ENCODE data around the gene SRRM5. TPM values are rescaled to one million over a fixed set of nuclear protein-coding genes. Genes with fewer than 3 reads are reported as not detected.
"Not testable (repeated sequence)": the region's sequence is repeated elsewhere in the genome, so short reads cannot be mapped to it uniquely, and the experiment has no call there.

The SRRM5 gene
- total RNA-seq, 2 experiments from 2014 or later = 0.28 to 0.45 TPM

DNA sequence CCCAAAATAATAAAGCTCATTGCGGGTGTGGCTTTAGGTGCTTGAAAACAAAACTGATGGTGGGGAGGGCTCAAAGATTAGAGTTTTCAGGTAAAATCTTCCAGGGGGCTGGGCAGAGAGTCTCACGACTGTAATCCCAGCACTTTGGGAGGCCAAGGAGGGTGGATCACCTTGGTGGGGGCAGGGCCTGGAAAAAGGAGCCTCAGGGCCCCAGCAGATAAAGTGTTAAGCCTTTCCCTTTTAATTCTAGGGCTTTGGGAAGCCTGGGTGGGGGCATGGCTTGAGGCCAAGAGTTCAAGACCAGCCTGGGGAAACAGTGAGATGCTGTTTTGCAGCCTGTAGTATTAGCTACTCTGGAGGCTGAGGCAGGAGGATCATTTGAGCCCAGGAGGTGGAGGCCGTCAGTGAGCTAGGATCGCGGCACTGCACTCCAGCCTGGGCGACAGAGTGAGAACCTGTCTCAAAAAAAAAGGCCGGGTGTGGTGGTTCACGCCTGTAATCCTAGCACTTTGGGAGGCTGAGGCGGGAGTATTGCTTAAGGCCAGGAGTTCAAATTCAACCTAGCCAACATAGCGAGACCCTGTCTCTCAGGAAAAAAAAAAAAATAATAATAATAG, 17.7 kb upstream of the SRRM5 start:
- Mint-ChIP-seq H3K36me3 (ENCODE audit: low read depth) (peaks cover 29% of the 10 kb centered on the region), H3K9me3 (no peaks in the 10 kb centered on the region), H3K27ac (peak overlapping the region; percentile 54), H3K27me3 (no peaks in the 10 kb centered on the region), H3K4me1 (peaks cover 47% of the 10 kb centered on the region), H3K4me3 (peak overlapping the region; percentile 97)
- ChIA-PET CTCF (interaction anchor here (0.6 to 6.2 kb wide), 33 partner anchors 7 to 458 kb away, joined by 3 to 208 read pairs (median 5); partner anchors contain the start of genes KCNN4, PHLDB3, PINLYP and XRCC1), POLR2A (interaction anchor here (0.7 to 5.1 kb wide), 18 partner anchors 12 to 216 kb away, joined by 3 to 57 read pairs (median 8); partner anchors contain the start of genes ETHE1, KCNN4, PHLDB3 and PINLYP)
- no peak for DNase-seq

GRCh38 chr19:43594710-43595604, 16.9 kb upstream of the SRRM5 start:
- Mint-ChIP-seq H3K27ac (peak overlapping the region; percentile 92), H3K4me3 (peak overlapping the region; percentile 97), H3K36me3 (ENCODE audit: low read depth) (peaks cover 33% of the 10 kb centered on the region), H3K27me3 (no peaks in the 10 kb centered on the region), H3K9me3 (no peaks in the 10 kb centered on the region), H3K4me1 (peaks cover 45% of the 10 kb centered on the region)
- ChIA-PET CTCF (interaction anchor here (0.6 to 6.2 kb wide), 36 partner anchors 8 to 458 kb away, joined by 3 to 208 read pairs (median 5); partner anchors contain the start of genes KCNN4, PHLDB3, PINLYP and XRCC1), POLR2A (interaction anchor here (0.7 to 5.1 kb wide), 20 partner anchors 12 to 215 kb away, joined by 3 to 57 read pairs (median 6); partner anchors contain the start of genes ETHE1, KCNN4, PHLDB3 and PINLYP)
- DNase-seq = peak; percentile 81

DNA sequence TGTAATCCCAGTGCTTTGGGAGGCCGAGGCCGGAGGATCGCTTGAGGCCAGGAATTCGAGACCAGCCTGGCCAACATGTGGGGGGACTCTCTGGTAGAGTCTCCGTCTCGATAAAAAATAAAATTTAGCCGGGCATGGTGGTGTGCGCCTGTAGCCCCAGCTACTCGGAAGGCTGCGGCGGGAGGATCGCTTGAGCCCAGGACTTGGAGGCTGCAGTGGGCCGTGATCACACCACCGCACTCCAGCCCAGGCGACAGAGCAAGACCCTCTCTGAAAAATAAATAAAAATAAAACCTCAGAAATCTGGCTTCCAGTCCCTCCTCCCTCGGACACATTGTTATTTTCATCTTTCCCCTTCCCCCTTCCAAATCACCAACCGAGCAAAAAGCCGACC, 16.3 kb upstream of the SRRM5 start:
- H3K27ac Mint-ChIP-seq = peak overlapping the region; percentile 92
- H3K9me3 Mint-ChIP-seq = no peaks in the 10 kb centered on the region
- H3K27me3 Mint-ChIP-seq = no peaks in the 10 kb centered on the region
- H3K4me3 Mint-ChIP-seq = peak overlapping the region; percentile 97
- peaks cover 45% of the 10 kb centered on the region for H3K4me1 Mint-ChIP-seq
- peaks cover 36% of the 10 kb centered on the region for H3K36me3 Mint-ChIP-seq (ENCODE audit: low read depth)
- ChIA-PET CTCF (interaction anchor here (1.0 to 6.2 kb wide), 22 partner anchors 9 to 214 kb away, joined by 3 to 208 read pairs (median 8); partner anchors contain the start of genes KCNN4, PINLYP, XRCC1 and ZNF575), POLR2A (interaction anchor here (0.8 to 5.1 kb wide), 18 partner anchors 9 to 214 kb away, joined by 3 to 57 read pairs (median 8); partner anchors contain the start of genes KCNN4, PHLDB3, PINLYP and SMG9)
- no peak for DNase-seq

GRCh38 chr19:43595999-43596841, 15.7 kb upstream of the SRRM5 start, which contains the start of the genes IRGQ and ZNF576:
Gene IRGQ, minus strand, starts transcription at chr19:43596134. Its CDS starts 796 bp downstream, at chr19:43595338.
Gene ZNF576, plus strand, starts transcription at chr19:43596595. Its CDS starts 514 bp downstream, at chr19:43597109.
- DNase-seq = peak; percentile 100
- ChIA-PET POLR2A (interaction anchor here (0.8 to 5.1 kb wide), 19 partner anchors 9 to 189 kb away, joined by 3 to 57 read pairs (median 6); partner anchors contain the start of genes PHLDB3, PINLYP, SMG9 and SRRM5), CTCF (interaction anchor here (0.8 to 6.2 kb wide), 15 partner anchors 10 to 189 kb away, joined by 3 to 208 read pairs (median 8); partner anchors contain the start of genes PINLYP and XRCC1)
- no peaks in the 10 kb centered on the region for H3K27me3 Mint-ChIP-seq
- H3K4me3 Mint-ChIP-seq = peak within 1 kb of the TSS; percentile 97
- peaks cover 36% of the 10 kb centered on the region for H3K36me3 Mint-ChIP-seq (ENCODE audit: low read depth)
- H3K9me3 Mint-ChIP-seq = no peaks in the 10 kb centered on the region
- peaks cover 41% of the 10 kb centered on the region for H3K4me1 Mint-ChIP-seq
- peak within 1 kb of the TSS; percentile 92 for H3K27ac Mint-ChIP-seq

DNA sequence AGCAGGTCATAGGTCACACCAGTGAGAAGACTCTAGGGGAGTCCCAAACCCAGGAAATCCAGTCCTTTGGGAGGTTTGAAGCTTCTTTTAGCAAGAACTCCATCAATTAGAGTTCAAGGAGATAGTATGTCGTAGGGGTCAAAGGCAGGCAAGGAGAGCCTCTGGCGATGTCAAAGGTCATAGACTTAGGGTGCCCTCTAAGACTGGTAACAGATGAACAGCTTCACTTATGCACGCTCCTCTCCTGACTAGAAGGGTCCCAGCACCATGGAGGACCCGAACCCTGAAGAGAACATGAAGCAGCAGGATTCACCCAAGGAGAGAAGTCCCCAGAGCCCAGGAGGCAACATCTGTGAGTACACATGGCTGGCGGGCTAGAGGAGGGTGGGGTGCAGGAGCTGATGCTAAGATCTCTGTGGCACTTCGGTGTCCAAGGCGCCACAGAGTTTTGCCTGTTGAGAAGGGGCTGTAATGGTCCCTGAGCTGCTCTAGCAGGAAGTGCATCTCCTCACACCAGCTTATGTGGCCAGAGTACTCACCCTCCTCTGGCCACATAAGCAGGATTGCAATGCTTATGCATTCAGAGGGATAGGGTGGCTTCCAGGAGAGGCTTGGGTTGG, 14.9 kb upstream of the SRRM5 start:
- ChIA-PET CTCF (interaction anchor here (0.8 to 6.2 kb wide), 9 partner anchors 13 to 188 kb away, joined by 4 to 208 read pairs (median 5); partner anchors contain the start of genes PINLYP and XRCC1), POLR2A (interaction anchor here (0.8 to 5.1 kb wide), 14 partner anchors 8 to 158 kb away, joined by 3 to 57 read pairs (median 5); partner anchors contain the start of genes PHLDB3, PINLYP, SMG9 and SRRM5)
- no peaks in the 10 kb centered on the region for H3K27me3 Mint-ChIP-seq
- no peak for DNase-seq
- peaks cover 36% of the 10 kb centered on the region for H3K36me3 Mint-ChIP-seq (ENCODE audit: low read depth)
- no peaks in the 10 kb centered on the region for H3K9me3 Mint-ChIP-seq
- peak overlapping the region; percentile 97 for H3K4me3 Mint-ChIP-seq
- peak overlapping the region; percentile 92 for H3K27ac Mint-ChIP-seq
- peaks cover 41% of the 10 kb centered on the region for H3K4me1 Mint-ChIP-seq

- POLR2A ChIA-PET = interaction anchor here (1.1 to 5.1 kb wide), 6 partner anchors 9 to 93 kb away, joined by 3 to 57 read pairs (median 16); partner anchors contain the start of genes PHLDB3, PINLYP and XRCC1
- DNase-seq = no peak
- H3K36me3 Mint-ChIP-seq (ENCODE audit: low read depth) = peaks cover 33% of the 10 kb centered on the region
These were observed 14.0 kb upstream of the SRRM5 start for GRCh38 chr19:43597876-43598275.

GRCh38 chr19:43598445-43599240, 13.2 kb upstream of the SRRM5 start:
- Mint-ChIP-seq H3K27me3 (no peaks in the 10 kb centered on the region), H3K36me3 (ENCODE audit: low read depth) (peaks cover 28% of the 10 kb centered on the region), H3K4me1 (peaks cover 37% of the 10 kb centered on the region), H3K4me3 (no peak overlapping the region), H3K27ac (no peak overlapping the region), H3K9me3 (no peaks in the 10 kb centered on the region)
- ChIA-PET POLR2A (interaction anchor here (1.4 to 5.1 kb wide), 4 partner anchors 20 to 94 kb away, joined by 5 to 57 read pairs (median 16); partner anchors contain the start of genes PHLDB3, PINLYP and XRCC1), CTCF (interaction anchor here (2.0 to 6.2 kb wide), 3 partner anchors 27 to 74 kb away, joined by 4 to 208 read pairs (median 95); partner anchors contain the start of genes PINLYP and XRCC1)
- no peak for DNase-seq

More at GRCh38 chr19:43597876-43598275, 14.0 kb upstream of the SRRM5 start:
- Mint-ChIP-seq H3K9me3 (no peaks in the 10 kb centered on the region), H3K27ac (peak overlapping the region; percentile 92), H3K27me3 (no peaks in the 10 kb centered on the region), H3K4me3 (peak overlapping the region; percentile 97), H3K4me1 (peaks cover 41% of the 10 kb centered on the region)
- CTCF ChIA-PET = interaction anchor here (1.1 to 6.2 kb wide), 4 partner anchors 26 to 151 kb away, joined by 4 to 208 read pairs (median 50); partner anchors contain the start of genes PINLYP and XRCC1

GRCh38 chr19:43599635-43600295, 12.1 kb upstream of the SRRM5 start:
- peaks cover 32% of the 10 kb centered on the region for H3K4me1 Mint-ChIP-seq
- no peak for DNase-seq
- no peaks in the 10 kb centered on the region for H3K27me3 Mint-ChIP-seq
- ChIA-PET POLR2A (interaction anchor here (0.6 kb wide), 1 partner anchor 31 kb away, joined by 3 read pairs; no protein-coding TSS in a partner anchor), CTCF (interaction anchor here (1.2 to 1.3 kb wide), 2 partner anchors 45 to 69 kb away, joined by 3 to 4 read pairs; no protein-coding TSS in a partner anchor)
- no peaks in the 10 kb centered on the region for H3K9me3 Mint-ChIP-seq
- no peak overlapping the region for H3K27ac Mint-ChIP-seq
- no peak overlapping the region for H3K4me3 Mint-ChIP-seq
- peaks cover 24% of the 10 kb centered on the region for H3K36me3 Mint-ChIP-seq (ENCODE audit: low read depth)

DNA sequence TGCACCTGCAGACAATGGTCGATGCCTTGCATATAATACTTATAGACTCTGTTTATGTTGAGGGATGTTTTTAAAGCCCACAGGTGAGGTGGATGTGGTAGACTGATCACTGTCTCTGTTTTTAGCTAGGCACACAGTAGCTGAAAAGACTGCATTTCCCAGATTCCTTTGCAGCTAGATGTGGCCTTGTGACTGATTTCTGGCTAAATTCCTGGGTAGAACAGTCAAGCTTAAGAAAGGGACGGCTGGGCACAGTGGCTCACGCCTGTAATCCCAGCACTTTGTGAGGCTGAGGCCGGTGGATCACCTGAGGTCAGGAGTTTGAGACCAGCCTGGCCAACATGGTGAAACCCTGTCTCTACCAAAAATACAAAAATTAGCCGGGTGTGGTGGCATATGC, 11.6 kb upstream of the SRRM5 start:
- peaks cover 32% of the 10 kb centered on the region for H3K4me1 Mint-ChIP-seq
- H3K36me3 Mint-ChIP-seq (ENCODE audit: low read depth) = peaks cover 24% of the 10 kb centered on the region
- not testable (repeated sequence) for H3K27me3 Mint-ChIP-seq

More for the DNA sequence above, 11.6 kb upstream of the SRRM5 start:
- H3K9me3 Mint-ChIP-seq, POLR2A ChIA-PET, H3K27ac Mint-ChIP-seq, DNase-seq, H3K4me3 Mint-ChIP-seq: not testable (repeated sequence)
- CTCF ChIA-PET = interaction anchor here (1.2 to 1.3 kb wide), 2 partner anchors 45 to 68 kb away, joined by 3 to 4 read pairs; no protein-coding TSS in a partner anchor

All from activated CD4-positive, alpha-beta memory T cell treated with anti-CD3 and anti-CD28 coated beads, Interleukin-2, amount 10 ng/mL, durations not matched to agents 7 days and 5 days (primary cell).